ENCODE results near the gene RND3. TPM values are rescaled to one million over a fixed set of nuclear protein-coding genes. Genes with fewer than 3 reads are reported as not detected.

Gene RND3
- total and polyA plus RNA-seq, 9 of the 15 experiments (the other 6 are each of a cell fraction or from before 2014, with no cell fraction given) = 0.22 to 0.64 (median 0.29) TPM; not detected in 4

DNA sequence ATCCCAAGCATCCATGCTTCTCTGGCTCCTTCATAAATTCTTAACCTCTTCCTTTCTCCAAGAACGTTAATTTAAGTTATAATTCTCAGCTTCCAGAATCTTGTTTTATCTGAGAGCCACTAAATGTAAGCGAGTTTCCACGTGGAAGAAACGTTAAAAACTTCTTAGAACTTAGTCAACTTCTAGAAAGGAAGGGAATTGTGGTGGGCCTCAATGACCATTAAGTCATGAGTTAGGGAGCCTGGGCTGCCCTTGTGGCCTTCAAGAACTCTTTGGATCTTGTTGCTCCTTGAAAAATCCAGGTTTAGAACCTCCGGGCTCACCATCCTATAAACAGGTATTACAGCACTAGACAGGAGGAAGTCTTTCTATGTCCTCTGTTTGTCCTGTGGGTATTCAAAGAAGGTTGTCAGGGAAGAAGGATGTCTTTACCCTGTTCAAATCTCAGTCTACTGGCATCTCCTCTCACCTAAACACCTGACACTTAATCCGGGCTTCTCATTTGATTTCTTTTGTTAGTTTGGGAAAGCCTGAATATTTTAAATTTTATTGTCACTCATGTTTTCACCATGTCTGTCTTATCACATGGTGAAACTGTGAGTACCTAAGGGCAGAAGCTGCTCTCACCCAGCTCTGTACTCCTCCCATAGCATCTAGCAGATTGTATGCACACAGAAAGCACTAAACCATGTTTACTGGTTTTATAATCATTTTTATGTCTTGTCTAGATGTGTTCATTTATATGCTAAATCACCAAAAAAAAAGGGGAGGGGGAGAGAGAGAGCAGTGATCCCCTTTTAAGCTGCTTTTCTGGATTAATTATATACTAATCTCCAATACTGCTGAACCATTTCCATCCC, 6.3 kb downstream of the RND3 start:
- ChIA-PET POLR2A (no interaction called here), CTCF (ENCODE audit: low intra/inter-chr PET ratio) (no interaction called here)
- in situ Hi-C loops (cut with MboI) = loop anchor here (25.0 kb wide), 1 partner anchor 869 kb away; no protein-coding TSS in a partner anchor
- ATAC-seq (no peak), FAIRE-seq (no peak), DNase-seq (ENCODE audit: extremely low read depth in 1 of 4, low spot score in 3 of 4) (no peak)
- Histone ChIP-seq H3K9me1 (ENCODE audit: control insufficient read depth, insufficient read depth, low read length) (no peaks in the 10 kb centered on the region), H2AFZ (ENCODE audit: low read depth, low read length) (no peak overlapping the region), H3K27me3 (ENCODE audit: control insufficient read depth in 2 of 2, insufficient read depth in 2 of 2, low read length in 2 of 2) (0 out of 5 replicates have a peak, but pooled peaks cover 0 to under 1% of the 10 kb centered on the region in 2 experiments), H3K9ac (ENCODE audit: insufficient read depth in 1 of 2, low read depth in 2 of 2, low read length in 2 of 2) (no peak overlapping the region), H4K20me1 (replicated peaks; ENCODE audit: control insufficient read depth, insufficient read depth, low read length) (no peaks in the 10 kb centered on the region), H3K4me2 (ENCODE audit: insufficient read depth, low read length) (no peak overlapping the region), H3K27ac (ENCODE audit: extremely low read depth, low read depth, low read length) (no peak overlapping the region), H3K36me3 (ENCODE audit: control insufficient read depth, insufficient read depth, low read length) (no peaks in the 10 kb centered on the region), H3K4me3 (no peak overlapping the region), H3K79me2 (ENCODE audit: control insufficient read depth, insufficient read depth, low read length) (no peaks in the 10 kb centered on the region), H3K4me1 (replicated peaks in 1 of 2; ENCODE audit: control insufficient read depth in 2 of 2, insufficient read depth in 2 of 2, low read length in 2 of 2) (peaks cover 0 to 5% of the 10 kb centered on the region in 2 experiments; a peak in 1 of 5 replicates), H3K9me3 (replicated peaks; ENCODE audit: control insufficient read depth, insufficient read depth, low read depth, low read length) (no peaks in the 10 kb centered on the region)
- TF ChIP-seq, protein P1, sequence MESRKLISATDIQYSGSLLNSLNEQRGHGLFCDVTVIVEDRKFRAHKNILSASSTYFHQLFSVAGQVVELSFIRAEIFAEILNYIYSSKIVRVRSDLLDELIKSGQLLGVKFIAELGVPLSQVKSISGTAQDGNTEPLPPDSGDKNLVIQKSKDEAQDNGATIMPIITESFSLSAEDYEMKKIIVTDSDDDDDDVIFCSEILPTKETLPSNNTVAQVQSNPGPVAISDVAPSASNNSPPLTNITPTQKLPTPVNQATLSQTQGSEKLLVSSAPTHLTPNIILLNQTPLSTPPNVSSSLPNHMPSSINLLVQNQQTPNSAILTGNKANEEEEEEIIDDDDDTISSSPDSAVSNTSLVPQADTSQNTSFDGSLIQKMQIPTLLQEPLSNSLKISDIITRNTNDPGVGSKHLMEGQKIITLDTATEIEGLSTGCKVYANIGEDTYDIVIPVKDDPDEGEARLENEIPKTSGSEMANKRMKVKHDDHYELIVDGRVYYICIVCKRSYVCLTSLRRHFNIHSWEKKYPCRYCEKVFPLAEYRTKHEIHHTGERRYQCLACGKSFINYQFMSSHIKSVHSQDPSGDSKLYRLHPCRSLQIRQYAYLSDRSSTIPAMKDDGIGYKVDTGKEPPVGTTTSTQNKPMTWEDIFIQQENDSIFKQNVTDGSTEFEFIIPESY (CRISPR knock-in tag; IDR thresholded peaks at IDR 0.05) = no peak
- TF ChIP-seq PCBP1 (IDR thresholded peaks at IDR 0.05; ENCODE audit: low read depth, low read length, poor library complexity, severe bottlenecking) = no peak
- TF ChIP-seq ZNF75A (CRISPR knock-in tag; IDR thresholded peaks at IDR 0.05) = no peak
- no peak for TF ChIP-seq RREB1 (CRISPR knock-in tag; IDR thresholded peaks at IDR 0.05)
- TF ChIP-seq PPARD (CRISPR knock-in tag; IDR thresholded peaks at IDR 0.05) = no peak
- TF ChIP-seq ZBTB26 (CRISPR knock-in tag; IDR thresholded peaks at IDR 0.05) = no peak
- no peak for TF ChIP-seq MCM2 (IDR thresholded peaks at IDR 0.05; ENCODE audit: low read depth)
- TF ChIP-seq, protein P2, sequence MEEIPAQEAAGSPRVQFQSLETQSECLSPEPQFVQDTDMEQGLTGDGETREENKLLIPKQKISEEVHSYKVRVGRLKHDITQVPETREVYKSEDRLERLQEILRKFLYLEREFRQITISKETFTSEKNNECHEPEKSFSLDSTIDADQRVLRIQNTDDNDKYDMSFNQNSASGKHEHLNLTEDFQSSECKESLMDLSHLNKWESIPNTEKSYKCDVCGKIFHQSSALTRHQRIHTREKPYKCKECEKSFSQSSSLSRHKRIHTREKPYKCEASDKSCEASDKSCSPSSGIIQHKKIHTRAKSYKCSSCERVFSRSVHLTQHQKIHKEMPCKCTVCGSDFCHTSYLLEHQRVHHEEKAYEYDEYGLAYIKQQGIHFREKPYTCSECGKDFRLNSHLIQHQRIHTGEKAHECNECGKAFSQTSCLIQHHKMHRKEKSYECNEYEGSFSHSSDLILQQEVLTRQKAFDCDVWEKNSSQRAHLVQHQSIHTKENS (CRISPR knock-in tag; IDR thresholded peaks at IDR 0.05) = no peak
- WGBS (ENCODE audit: insufficient coverage, low coverage, missing lambda C conversion rate) = under 1% methylated on average over 6 of the region's 6 CpGs
- BruUV-seq (replicated peaks) = no TSS peak
- intact Hi-C loops (cut with micrococcal nuclease) = no loop called here
